Measurements from ENCODE around the gene NPAS3. TPM values are rescaled to one million over a fixed set of nuclear protein-coding genes. Genes with fewer than 3 reads are reported as not detected.
A peak's percentile ranks its signal among the peaks of the same experiment; 100 is the strongest.

NPAS3 gene
- polyA plus RNA-seq, 2 of the 4 experiments (the other 2 are of a cell fraction): not detected

- no peaks in the 10 kb centered on the region for H3K4me1 ChIP-seq
- ATAC-seq: no peak
- ChIA-PET CTCF (no interaction called here), POLR2A (no interaction called here)
- no peak for FAIRE-seq
- no peak for TF ChIP-seq USF2 (IDR thresholded peaks at IDR 0.05)
- no peak for TF ChIP-seq FOSB (CRISPR knock-in tag; IDR thresholded peaks at IDR 0.05)
- TF ChIP-seq RNF2 (IDR thresholded peaks at IDR 0.05; ENCODE audit: borderline replicate concordance, low read depth): no peak
- no peak for TF ChIP-seq NFE2L2 (conservative IDR thresholded peaks at IDR 0.05; ENCODE audit: low read length)
- no peak for TF ChIP-seq HOXB5 (CRISPR knock-in tag; IDR thresholded peaks at IDR 0.05)
- TF ChIP-seq RAD21 (conservative IDR thresholded peaks at IDR 0.05 in 1 of 2, IDR thresholded peaks at IDR 0.05 in 1 of 2): no peak
- no peak for TF ChIP-seq BHLHE40 (IDR thresholded peaks at IDR 0.05; ENCODE audit: low read depth, low read length)
- TF ChIP-seq GATA3 (IDR thresholded peaks at IDR 0.05; ENCODE audit: borderline replicate concordance): no peak
- TF ChIP-seq, protein P1, sequence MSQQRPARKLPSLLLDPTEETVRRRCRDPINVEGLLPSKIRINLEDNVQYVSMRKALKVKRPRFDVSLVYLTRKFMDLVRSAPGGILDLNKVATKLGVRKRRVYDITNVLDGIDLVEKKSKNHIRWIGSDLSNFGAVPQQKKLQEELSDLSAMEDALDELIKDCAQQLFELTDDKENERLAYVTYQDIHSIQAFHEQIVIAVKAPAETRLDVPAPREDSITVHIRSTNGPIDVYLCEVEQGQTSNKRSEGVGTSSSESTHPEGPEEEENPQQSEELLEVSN (IDR thresholded peaks at IDR 0.05; ENCODE audit: borderline replicate concordance, low read depth): no peak
- no peak for TF ChIP-seq EP300 (IDR thresholded peaks at IDR 0.05)
- TF ChIP-seq MAFK (IDR thresholded peaks at IDR 0.05; ENCODE audit: partially characterized antibody): no peak
- no peak for TF ChIP-seq ZFP36 (IDR thresholded peaks at IDR 0.05; ENCODE audit: borderline replicate concordance, partially characterized antibody)
- TF ChIP-seq, protein P2, sequence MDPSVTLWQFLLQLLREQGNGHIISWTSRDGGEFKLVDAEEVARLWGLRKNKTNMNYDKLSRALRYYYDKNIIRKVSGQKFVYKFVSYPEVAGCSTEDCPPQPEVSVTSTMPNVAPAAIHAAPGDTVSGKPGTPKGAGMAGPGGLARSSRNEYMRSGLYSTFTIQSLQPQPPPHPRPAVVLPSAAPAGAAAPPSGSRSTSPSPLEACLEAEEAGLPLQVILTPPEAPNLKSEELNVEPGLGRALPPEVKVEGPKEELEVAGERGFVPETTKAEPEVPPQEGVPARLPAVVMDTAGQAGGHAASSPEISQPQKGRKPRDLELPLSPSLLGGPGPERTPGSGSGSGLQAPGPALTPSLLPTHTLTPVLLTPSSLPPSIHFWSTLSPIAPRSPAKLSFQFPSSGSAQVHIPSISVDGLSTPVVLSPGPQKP (IDR thresholded peaks at IDR 0.05; ENCODE audit: low read depth, low read length): no peak
- TF ChIP-seq CHD4 (IDR thresholded peaks at IDR 0.05; ENCODE audit: borderline replicate concordance): no peak
- no peak for TF ChIP-seq NR3C1 (IDR thresholded peaks at IDR 0.05)
- no peak for TF ChIP-seq TFCP2L1 (CRISPR knock-in tag; IDR thresholded peaks at IDR 0.05)
- no peak for TF ChIP-seq HES2 (IDR thresholded peaks at IDR 0.05)
- no peaks in the 10 kb centered on the region for H3K9me3 ChIP-seq
- 1% methylated on average over 3 of the region's 3 CpGs for WGBS (ENCODE audit: missing lambda C conversion rate)
- H3K4me3 ChIP-seq: no peak overlapping the region
- no peak overlapping the region for H3K4me2 ChIP-seq
- no peak for DNase-seq (ENCODE audit: low read depth in 1 of 2, low spot score in 1 of 2)
- no peak overlapping the region for H3K27ac ChIP-seq
These were observed 741.0 kb downstream of the NPAS3 start for GRCh38 chr14:33679461-33680225.

GRCh38 chr14:33680873-33681272 is 742.2 kb downstream of the NPAS3 start:
- ATAC-seq: no peak
- Histone ChIP-seq H3K4me1 (no peaks in the 10 kb centered on the region), H3K4me2 (no peak overlapping the region), H3K9me3 (no peaks in the 10 kb centered on the region), H3K4me3 (no peak overlapping the region), H3K27ac (no peak overlapping the region)
- 46% methylated on average over 6 of the region's 6 CpGs for WGBS (ENCODE audit: missing lambda C conversion rate)
- POLR2A ChIA-PET: no interaction called here
- TF ChIP-seq EHMT2 (IDR thresholded peaks at IDR 0.05; ENCODE audit: low read depth) (no peak), MAFK (IDR thresholded peaks at IDR 0.05; ENCODE audit: partially characterized antibody) (peak; percentile 77), RFX5 (IDR thresholded peaks at IDR 0.05) (no peak), USF2 (IDR thresholded peaks at IDR 0.05) (no peak)
- TF ChIP-seq, protein P2 (IDR thresholded peaks at IDR 0.05; ENCODE audit: low read depth, low read length): no peak
- no peak for DNase-seq (ENCODE audit: low read depth in 1 of 2, low spot score in 1 of 2)
- FAIRE-seq: no peak
- CTCF ChIA-PET: no interaction called here

All from A549 (cell line).